Measurements from ENCODE around the gene RAE1. TPM values are rescaled to one million over a fixed set of nuclear protein-coding genes. Genes with fewer than 3 reads are reported as not detected.
A peak's percentile ranks its signal among the peaks of the same experiment; 100 is the strongest.
"Not testable (repeated sequence)": the region's sequence is repeated elsewhere in the genome, so short reads cannot be mapped to it uniquely, and the experiment has no call there.

The RAE1 gene
- total and polyA plus RNA-seq, 11 donors = 7.5 to 26.8 (median 15.5) TPM

GRCh38 chr20:57417051-57417689 lies 66.1 kb downstream of the RAE1 start:
- 42 to 56% (median 44%) methylated on average over 6 of the region's 6 CpGs for WGBS, 4 donors
- H3K27ac ChIP-seq = no peak overlapping the region
- ATAC-seq = no peak
- TF ChIP-seq POLR2A (IDR thresholded peaks at IDR 0.05) = no peak
- intact Hi-C loops (cut with DNase I) = no loop called here
- H3K9me3 ChIP-seq = no peaks in the 10 kb centered on the region
- H3K4me3 ChIP-seq = no peak overlapping the region
- H3K4me1 ChIP-seq = no peaks in the 10 kb centered on the region
- no peaks in the 10 kb centered on the region for H3K27me3 ChIP-seq
- H3K36me3 ChIP-seq = no peaks in the 10 kb centered on the region
- DNase-seq = no peak

GRCh38 chr20:57417830-57418780 lies 67.0 kb downstream of the RAE1 start:
- 58 to 72% (median 65%) methylated on average over 17 of the region's 17 CpGs for WGBS, 4 donors
- H3K4me1 ChIP-seq = no peaks in the 10 kb centered on the region
- H3K4me3 ChIP-seq = no peak overlapping the region
- TF ChIP-seq CTCF (IDR thresholded peaks at IDR 0.05) (no peak), POLR2A (IDR thresholded peaks at IDR 0.05) (no peak)
- H3K36me3 ChIP-seq = no peaks in the 10 kb centered on the region
- no peak for DNase-seq
- no peak overlapping the region for H3K27ac ChIP-seq
- no peak for ATAC-seq
- no peaks in the 10 kb centered on the region for H3K9me3 ChIP-seq
- intact Hi-C loops (cut with DNase I) = no loop called here
- no peaks in the 10 kb centered on the region for H3K27me3 ChIP-seq

- H3K9me3 ChIP-seq; H3K27me3 ChIP-seq; intact Hi-C loops (cut with DNase I); H3K4me1 ChIP-seq; ATAC-seq; DNase-seq; H3K27ac ChIP-seq; H3K36me3 ChIP-seq; H3K4me3 ChIP-seq: not testable (repeated sequence)
- WGBS, 4 donors = 90 to 98% (median 97%) methylated on average over 3 to 4 of the region's 4 CpGs
Observed at GRCh38 chr20:57419479-57419878, 68.4 kb downstream of the RAE1 start.

GRCh38 chr20:57420571-57421252 lies 69.7 kb downstream of the RAE1 start:
- no peak for TF ChIP-seq POLR2A (IDR thresholded peaks at IDR 0.05)
- TF ChIP-seq CTCF (IDR thresholded peaks at IDR 0.05) = no peak
- Histone ChIP-seq H3K27me3 (no peaks in the 10 kb centered on the region), H3K36me3 (no peaks in the 10 kb centered on the region), H3K4me3 (no peak overlapping the region), H3K9me3 (no peaks in the 10 kb centered on the region), H3K4me1 (peaks cover 0 to 14% (median 0%) of the 10 kb centered on the region in 12 donors), H3K27ac (no peak overlapping the region)
- WGBS, 4 donors = 64 to 77% (median 75%) methylated on average over 18 to 20 of the region's 20 CpGs
- intact Hi-C loops (cut with DNase I) = no loop called here
- peak in 3 of 4 donors; percentile 6 to 64 (median 47) for ATAC-seq
- peak in 1 of 5 donors; percentile 45 for DNase-seq
